ENCODE results near the gene KCNIP4.

Gene KCNIP4

GRCh38 chr4:21645776-21646175 lies 302.8 kb downstream of the KCNIP4 start:
- H3K27ac ChIP-seq, result no peak overlapping the region
- POLR2A ChIA-PET (ENCODE audit: low non-redundant PET), result no interaction called here
- no peak for TF ChIP-seq CTCF (conservative IDR thresholded peaks at IDR 0.05; ENCODE audit: low read depth)
- no peak for DNase-seq (ENCODE audit: low spot score)
- CTCF ChIA-PET, result no interaction called here

- TF ChIP-seq CTCF (conservative IDR thresholded peaks at IDR 0.05; ENCODE audit: low read depth), result no peak
- CTCF ChIA-PET, result no interaction called here
- POLR2A ChIA-PET (ENCODE audit: low non-redundant PET), result no interaction called here
- DNase-seq (ENCODE audit: low spot score), result no peak
- no peak overlapping the region for H3K27ac ChIP-seq
Observed at GRCh38 chr4:21641696-21642095, 306.9 kb downstream of the KCNIP4 start.

- no peak for DNase-seq (ENCODE audit: low spot score)
- TF ChIP-seq CTCF (conservative IDR thresholded peaks at IDR 0.05; ENCODE audit: low read depth), result no peak
- ChIA-PET POLR2A (ENCODE audit: low non-redundant PET) (interaction anchor here (0.5 kb wide), 1 partner anchor 730 kb away, joined by 5 read pairs; no protein-coding TSS in a partner anchor), CTCF (no interaction called here)
- no peak overlapping the region for H3K27ac ChIP-seq
Observed at GRCh38 chr4:21638171-21638725, 310.3 kb downstream of the KCNIP4 start.

- no peak for TF ChIP-seq CTCF (conservative IDR thresholded peaks at IDR 0.05; ENCODE audit: low read depth)
- CTCF ChIA-PET, result no interaction called here
- H3K27ac ChIP-seq, result no peak overlapping the region
- DNase-seq (ENCODE audit: low spot score), result no peak
- POLR2A ChIA-PET (ENCODE audit: low non-redundant PET), result no interaction called here
Observed at GRCh38 chr4:21628916-21629610, 319.5 kb downstream of the KCNIP4 start.

- ChIA-PET CTCF (no interaction called here), POLR2A (ENCODE audit: low non-redundant PET) (no interaction called here)
- DNase-seq (ENCODE audit: low spot score), result no peak
- TF ChIP-seq CTCF (conservative IDR thresholded peaks at IDR 0.05; ENCODE audit: low read depth), result no peak
- H3K27ac ChIP-seq, result no peak overlapping the region
Observed at GRCh38 chr4:21628116-21628670, 320.4 kb downstream of the KCNIP4 start.

- CTCF ChIA-PET, result no interaction called here
- no peak for DNase-seq (ENCODE audit: low spot score)
- no peak for TF ChIP-seq CTCF (conservative IDR thresholded peaks at IDR 0.05; ENCODE audit: low read depth)
- POLR2A ChIA-PET (ENCODE audit: low non-redundant PET), result no interaction called here
- H3K27ac ChIP-seq, result no peak overlapping the region
Observed at GRCh38 chr4:21625447-21625846, 323.1 kb downstream of the KCNIP4 start.
